ENCODE data around the gene CHRNA4.

GRCh38 chr20:63295846-63296245 lies 65.3 kb downstream of the CHRNA4 start:
- no peak for TF ChIP-seq CTCF (IDR thresholded peaks at IDR 0.05)
- no peak for TF ChIP-seq POLR2A (IDR thresholded peaks at IDR 0.05)
